H1 (cell line): Measurements from ENCODE around the gene NUDT3. TPM values are rescaled to one million over a fixed set of nuclear protein-coding genes. Genes with fewer than 3 reads are reported as not detected.
A peak's percentile ranks its signal among the peaks of the same experiment; 100 is the strongest.

Experiments used
- CTCF ChIA-PET: fragments of 300-600 bp; sonication (Branson Sonifier 250); formaldehyde crosslinking; loops from one replicate; lab custom pipeline; 2021; ENCODE audit not compliant: partially characterized antibody; lab: Charles Lee
- POLR2A ChIA-PET: fragments of 300-600 bp; sonication (Branson Sonifier 250); formaldehyde crosslinking; loops from one replicate; lab custom pipeline; 2021; ENCODE audit warnings: inconsistent platforms; ENCODE audit not compliant: partially characterized antibody; lab: Charles Lee
- DNase-seq, 2 experiments: peaks; one replicate each; pipeline versions ENCODE4 v3.0.0 to v3.0.0-alpha.2; 2010 to 2022; ENCODE audit warnings: low spot score in 2 of 2, low read depth in 1 of 2, mixed read lengths in 1 of 2
- FAIRE-seq: peaks from 2 replicates; lab custom pipeline; 2011; peaks lifted over from hg19 to GRCh38; lab: Jason Lieb, UNC
- H2AFZ ChIP-seq: 2 replicates; pipeline ENCODE4 v1.8.1; 2012; ENCODE audit warnings: low read length, inconsistent platforms
- H2AK5ac ChIP-seq: 2 replicates; pipeline ENCODE4 v1.6.1; 2013; ENCODE audit warnings: low read depth, low read length
- H2BK120ac ChIP-seq: replicated peaks from 2 replicates; pipeline ENCODE3; 2013; ENCODE audit warnings: low read depth, low read length, inconsistent platforms
- H2BK12ac ChIP-seq: 2 replicates; pipeline ENCODE4 v1.6.1; 2013; ENCODE audit warnings: low read depth, low read length
- H2BK15ac ChIP-seq: 2 replicates; pipeline ENCODE4 v1.6.1; 2013; ENCODE audit warnings: low read length
- H2BK20ac ChIP-seq: 2 replicates; pipeline ENCODE4 v1.6.1; 2013; ENCODE audit warnings: low read length
- H2BK5ac ChIP-seq: 2 replicates; pipeline ENCODE4 v1.6.1; 2013; ENCODE audit warnings: low read depth, low read length
- H3K14ac ChIP-seq: 2 replicates; pipeline ENCODE4 v1.6.1; 2013; ENCODE audit warnings: inconsistent platforms; ENCODE audit not compliant: insufficient read length
- H3K18ac ChIP-seq: 2 replicates; pipeline ENCODE4 v1.6.1; 2013; ENCODE audit warnings: low read length; ENCODE audit errors: extremely low read depth
- H3K23ac ChIP-seq: 2 replicates; pipeline ENCODE4 v1.6.1; 2013; ENCODE audit warnings: inconsistent platforms; ENCODE audit not compliant: insufficient read length
- H3K23me2 ChIP-seq: 2 replicates; pipeline ENCODE4 v1.6.1; 2013; ENCODE audit warnings: low read depth, low read length
- H3K27ac ChIP-seq: 2 replicates; pipeline ENCODE4 v1.6.1; 2011; ENCODE audit warnings: low read depth, low read length, inconsistent platforms
- H3K27me3 ChIP-seq, 4 experiments: replicated peaks in 1 of 4; 1 replicate in 1 of 4; 2 replicates in 3 of 4; pipeline versions ENCODE4 v1.6.1 to v1.8.1; 2011 to 2013; ENCODE audit warnings: low read length in 3 of 4, mild to moderate bottlenecking in 3 of 4, inconsistent platforms in 2 of 4, mixed read lengths in 2 of 4, moderate library complexity in 1 of 4; ENCODE audit not compliant: control insufficient read depth in 3 of 4, insufficient read depth in 3 of 4; ENCODE audit errors: extremely low read depth in 1 of 4
- H3K36me3 ChIP-seq, 4 experiments: 2 replicates each; pipeline versions ENCODE4 v1.6.1 to v1.8.1; 2011 to 2013; ENCODE audit warnings: mild to moderate bottlenecking in 4 of 4, low read length in 3 of 4, moderate library complexity in 2 of 4, control low read depth in 1 of 4, inconsistent platforms in 1 of 4; ENCODE audit not compliant: insufficient read depth in 4 of 4, control insufficient read depth in 2 of 4
- H3K4ac ChIP-seq: replicated peaks from 2 replicates; pipeline ENCODE3; 2013; ENCODE audit warnings: low read length, low read depth, mixed read lengths, inconsistent platforms; ENCODE audit not compliant: insufficient read length
- H3K4me1 ChIP-seq, 4 experiments: replicated peaks in 1 of 4; 1 replicate in 1 of 4; 2 replicates in 3 of 4; pipeline versions ENCODE4 v1.6.1 to v1.8.1; 2011 to 2013; ENCODE audit warnings: low read length in 3 of 4, inconsistent platforms in 2 of 4, mixed read lengths in 1 of 4; ENCODE audit not compliant: insufficient read depth in 4 of 4, control insufficient read depth in 3 of 4
- H3K4me2 ChIP-seq, 2 experiments: 2 replicates each; pipeline versions ENCODE4 v1.6.1 to v1.8.1; 2011 to 2013; ENCODE audit warnings: low read depth in 2 of 2, low read length in 2 of 2, control low read depth in 1 of 2, inconsistent platforms in 1 of 2, mild to moderate bottlenecking in 1 of 2; ENCODE audit not compliant: insufficient read depth in 1 of 2
- H3K4me3 ChIP-seq, 4 experiments: fragments of 200-600, 300-600 bp in 1 of 4; sonication (generic), shearing (Covaris generic), sonication (Bioruptor Twin) in 1 of 4; 2 replicates each; pipeline versions ENCODE4 v1.5.1 to v1.8.1; 2011 to 2016; ENCODE audit warnings: low read length in 4 of 4, low read depth in 3 of 4, control low read depth in 2 of 4, inconsistent platforms in 2 of 4, mild to moderate bottlenecking in 2 of 4, mixed read lengths in 1 of 4, moderate library complexity in 1 of 4; ENCODE audit not compliant: insufficient read depth in 2 of 4; ENCODE audit errors: extremely low read depth in 1 of 4
- H3K56ac ChIP-seq: replicated peaks from 2 replicates; pipeline ENCODE3; 2013; ENCODE audit warnings: low read depth, mild to moderate bottlenecking, mixed read lengths, low read length, inconsistent platforms; ENCODE audit not compliant: insufficient read length
- H3K79me1 ChIP-seq: 2 replicates; pipeline ENCODE4 v1.6.1; 2013; ENCODE audit warnings: low read depth, low read length, control low read depth
- H3K79me2 ChIP-seq, 2 experiments: 2 replicates each; pipeline versions ENCODE4 v1.6.1 to v1.8.1; 2012 to 2013; ENCODE audit warnings: low read length in 2 of 2, mild to moderate bottlenecking in 2 of 2, inconsistent platforms in 1 of 2; ENCODE audit not compliant: insufficient read depth in 2 of 2, control insufficient read depth in 1 of 2
- H3K9ac ChIP-seq, 4 experiments: replicated peaks in 1 of 4; 1 replicate in 1 of 4; 2 replicates in 3 of 4; pipeline versions ENCODE4 v1.6.1 to v1.8.1; 2011 to 2013; ENCODE audit warnings: low read depth in 3 of 4, low read length in 3 of 4, control low read depth in 2 of 4, mild to moderate bottlenecking in 2 of 4, moderate library complexity in 2 of 4, inconsistent platforms in 1 of 4; ENCODE audit errors: extremely low read depth in 1 of 4
- H3K9me3 ChIP-seq, 2 experiments: 2 replicates each; pipeline versions ENCODE4 v1.6.1 to v1.8.1; 2012 to 2013; ENCODE audit warnings: mild to moderate bottlenecking in 2 of 2, moderate library complexity in 2 of 2, control low read depth in 1 of 2, inconsistent platforms in 1 of 2, low read depth in 1 of 2, low read length in 1 of 2, mixed read lengths in 1 of 2; ENCODE audit not compliant: insufficient read depth in 2 of 2
- H4K20me1 ChIP-seq, 2 experiments: replicated peaks in 1 of 2; 2 replicates each; pipeline versions ENCODE3 to v1.8.1; 2011 to 2013; ENCODE audit warnings: inconsistent platforms in 2 of 2, low read length in 2 of 2, mild to moderate bottlenecking in 1 of 2; ENCODE audit not compliant: insufficient read depth in 2 of 2, control insufficient read depth in 1 of 2
- H4K5ac ChIP-seq: 2 replicates; pipeline ENCODE4 v1.6.1; 2013; ENCODE audit warnings: low read length, low read depth, mixed read lengths, inconsistent platforms; ENCODE audit not compliant: insufficient read length
- H4K8ac ChIP-seq: 2 replicates; pipeline ENCODE4 v1.8.0; 2013; ENCODE audit warnings: mild to moderate bottlenecking, moderate library complexity, low read length, inconsistent platforms; ENCODE audit not compliant: insufficient read depth; ENCODE audit errors: extremely low read depth
- H4K91ac ChIP-seq: replicated peaks from 2 replicates; pipeline ENCODE3; 2013; ENCODE audit warnings: low read length, mixed read lengths, inconsistent platforms; ENCODE audit not compliant: insufficient read length
- POLR2AphosphoS5 ChIP-seq: IDR thresholded peaks from 2 replicates; pipeline ENCODE4 v1.6.1; 2011; ENCODE audit warnings: low read depth, low read length
- RBBP5 ChIP-seq: IDR thresholded peaks from 2 replicates; pipeline ENCODE4 v1.7.1; 2012; ENCODE audit warnings: low read depth, mild to moderate bottlenecking, inconsistent platforms, low read length, moderate library complexity, borderline replicate concordance
- SIN3A ChIP-seq, 2 experiments: IDR thresholded peaks in 1 of 2; conservative IDR thresholded peaks in 1 of 2; 2 replicates each; pipeline ENCODE4 v1.6.1; 2011 to 2012; ENCODE audit warnings: low read length in 2 of 2, improper control_type of control experiment in 1 of 2, low read depth in 1 of 2, mild to moderate bottlenecking in 1 of 2
- SRF ChIP-seq: IDR thresholded peaks from 2 replicates; pipeline ENCODE4 v1.6.1; 2011; ENCODE audit warnings: mild to moderate bottlenecking, low read depth, low read length, moderate library complexity
- WGBS, 2 experiments: shearing (Covaris generic) in 1 of 2; methylation state at CpG; one replicate each; pipeline versions ENCODE4 v1.1.6 to v1.1.7; 2013 to 2015; ENCODE audit warnings: low lambda C conversion rate in 2 of 2, mixed read lengths in 2 of 2, inconsistent platforms in 1 of 2, low coverage in 1 of 2, missing lambda C conversion rate in 1 of 2; ENCODE audit not compliant: insufficient replicate concordance in 2 of 2, insufficient coverage in 1 of 2, insufficient read length in 1 of 2; ENCODE audit errors: extremely low coverage in 1 of 2, missing lambda C conversion rate in 1 of 2; 5-methylcytosine and 5-hydroxymethylcytosine counted together
- polyA plus RNA-seq, 7 experiments: library from polyadenylated mRNA; depleted of rRNA in 3 of 7; stranded (reverse) in 5 of 7; unstranded in 2 of 7; fragments of >200 nt in 5 of 7; fragments of 200-250 nt in 2 of 7; gene quantifications; 1 replicate in 5 of 7; 2 replicates in 1 of 7; 4 replicates in 1 of 7; pipeline versions ENCODE4 v1.2.1 to v1.2.3, GENCODE V29; 2011 to 2013; ENCODE audit warnings: missing spikeins in 2 of 7, mixed read lengths in 2 of 7
- total RNA-seq: library from RNA; stranded (reverse); fragmentation: NEBNext Ultra II Directional; extraction: Animal tissue kit (Norgen Biotek cat#: 25700); gene quantifications from 2 replicates; pipeline ENCODE4 v1.2.1, GENCODE V29; 2021

Gene NUDT3
- total and polyA plus RNA-seq, 2 of the 8 experiments (the other 6 are each of a cell fraction or from before 2014, with no cell fraction given) = 14.1 to 36.9 TPM

DNA sequence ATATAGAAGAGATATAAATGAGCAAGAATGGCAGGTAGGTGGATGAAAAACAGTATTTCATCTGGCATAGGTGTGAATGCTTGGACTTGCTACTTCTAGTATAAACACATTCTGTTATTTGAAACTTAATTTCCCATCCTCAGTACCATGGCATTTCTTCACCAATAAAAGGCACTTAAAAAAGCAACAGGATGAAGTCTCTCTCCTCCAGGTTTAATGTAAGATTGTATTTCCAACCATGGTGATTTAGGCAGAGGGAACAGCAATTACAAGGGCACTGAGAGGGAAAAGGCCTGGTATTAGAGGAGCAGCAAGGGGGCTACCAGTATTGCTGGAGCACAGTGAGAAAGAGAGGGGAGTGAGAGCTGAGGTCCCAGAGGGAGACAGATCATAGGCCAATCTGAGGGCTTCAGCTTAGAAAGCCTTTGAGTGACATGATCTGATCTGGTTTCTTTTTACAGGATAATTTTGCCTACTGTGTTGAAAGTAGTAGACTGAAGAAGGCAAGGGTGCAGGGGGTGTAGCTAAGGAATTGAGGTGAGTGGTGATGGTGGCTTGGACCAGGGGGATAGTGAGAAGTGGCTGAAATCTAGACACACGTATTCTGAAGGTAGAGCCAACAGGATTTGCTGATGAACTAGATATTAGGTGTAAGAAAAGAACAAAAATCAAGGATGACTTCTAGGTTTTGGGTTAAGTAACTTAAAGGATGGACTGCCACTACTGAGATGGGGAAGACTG is 75.9 kb downstream of the NUDT3 start:
- H3K23me2 ChIP-seq = no peaks in the 10 kb centered on the region
- H3K4me1 ChIP-seq = peaks cover 0 to 11% (median 6%) of the 10 kb centered on the region in 4 experiments; a peak in 4 of 7 replicates
- H2BK12ac ChIP-seq = no peak overlapping the region; the same call in 1 of the 2 replicates
- H3K79me2 ChIP-seq = peaks cover 0 to 9% of the 10 kb centered on the region in 2 experiments; a peak in 2 of 4 replicates
- H4K91ac ChIP-seq = no peak overlapping the region
- H4K8ac ChIP-seq = no peak overlapping the region
- CTCF ChIA-PET = no interaction called here
- H2AK5ac ChIP-seq = no peak overlapping the region
- no peak overlapping the region for H3K56ac ChIP-seq
- DNase-seq (no peak), FAIRE-seq (no peak)
- H3K27me3 ChIP-seq = no peaks in the 10 kb centered on the region
- POLR2A ChIA-PET = interaction anchor here (0.6 kb wide), 1 partner anchor 8 kb away, joined by 3 read pairs; no protein-coding TSS in a partner anchor
- no peaks in the 10 kb centered on the region for H3K79me1 ChIP-seq
- no peak overlapping the region for H2BK5ac ChIP-seq
- no peak overlapping the region for H3K27ac ChIP-seq
- H4K5ac ChIP-seq = no peak overlapping the region
- H3K4me3 ChIP-seq = no peak overlapping the region
- H3K9ac ChIP-seq = peak overlapping the region in 1 of 4 experiments; percentile 10; a peak in 1 of 7 replicates
- H3K36me3 ChIP-seq = no peaks in the 10 kb centered on the region
- WGBS, 2 experiments = 78% methylated on average over 1 of the region's 1 CpG; no CpG with 5 or more reads in 1 of the 2 experiments
- no peak overlapping the region for H2BK20ac ChIP-seq
- H3K23ac ChIP-seq = no peak overlapping the region
- H2BK120ac ChIP-seq = no peak overlapping the region
- H3K4me2 ChIP-seq = peak overlapping the region; percentile 23 to 48; a peak in 3 of 4 replicates
- TF ChIP-seq POLR2AphosphoS5 (no peak), SIN3A (conservative IDR thresholded peaks at IDR 0.05 in 1 of 2, IDR thresholded peaks at IDR 0.05 in 1 of 2; ENCODE audit: low read depth in 1 of 2, low read length in 2 of 2) (no peak), RBBP5 (no peak), SRF (no peak)
- TF ChIP-seq, all 59 proteins: peak for 0
- no peak overlapping the region for H2AFZ ChIP-seq
- no peaks in the 10 kb centered on the region for H3K9me3 ChIP-seq
- no peak overlapping the region for H3K14ac ChIP-seq
- H4K20me1 ChIP-seq = peaks cover 0 to 5% of the 10 kb centered on the region in 2 experiments
- H3K4ac ChIP-seq = no peak overlapping the region
- H3K18ac ChIP-seq = no peak overlapping the region
- H2BK15ac ChIP-seq = no peak overlapping the region
